KMS-11 (cell line): Measurements from ENCODE around the gene CCL4.

Source experiments
- H2AFZ ChIP-seq: fragments of 200-600 bp; sonication (generic); 2 replicates; pipeline ENCODE4 v1.6.1; 2016; ENCODE audit warnings: antibody characterized with exemption, mixed run types, low read depth
- H3K27ac ChIP-seq: fragments of 200-600 bp; sonication (generic); 2 replicates; pipeline ENCODE4 v1.6.1; 2016; ENCODE audit warnings: mild to moderate bottlenecking, mixed run types
- H3K27me3 ChIP-seq: fragments of 200-600 bp; sonication (generic); 2 replicates; pipeline ENCODE4 v1.6.1; 2017; ENCODE audit warnings: mild to moderate bottlenecking, low read depth, mixed run types, moderate library complexity; ENCODE audit not compliant: insufficient read depth
- H3K36me3 ChIP-seq: fragments of 200-600 bp; sonication (generic); 2 replicates; pipeline ENCODE4 v1.6.1; 2017; ENCODE audit warnings: mild to moderate bottlenecking, mixed run types; ENCODE audit not compliant: insufficient read depth
- H3K4me1 ChIP-seq: fragments of 200-600 bp; sonication (generic); 2 replicates; pipeline ENCODE4 v1.6.1; 2016; ENCODE audit warnings: mild to moderate bottlenecking, low read depth, mixed run types; ENCODE audit not compliant: poor library complexity, severe bottlenecking
- H3K4me2 ChIP-seq: fragments of 200-600 bp; sonication (generic); 2 replicates; pipeline ENCODE4 v1.7.0; 2016; ENCODE audit warnings: mild to moderate bottlenecking, mixed run types
- H3K4me3 ChIP-seq: fragments of 200-600 bp; sonication (generic); IDR thresholded peaks from 2 replicates; pipeline ENCODE4 v1.6.1; 2017; ENCODE audit warnings: low read depth, low read length, mixed read lengths; ENCODE audit not compliant: insufficient read depth
- H3K79me2 ChIP-seq: fragments of 200-600 bp; sonication (generic); 2 replicates; pipeline ENCODE4 v1.6.1; 2016; ENCODE audit warnings: low read depth, mixed run types; ENCODE audit not compliant: insufficient read depth
- H3K9ac ChIP-seq: fragments of 200-600 bp; sonication (generic); 2 replicates; pipeline ENCODE4 v1.6.1; 2016; ENCODE audit warnings: mild to moderate bottlenecking, mixed run types
- H4K20me1 ChIP-seq: fragments of 200-600 bp; sonication (generic); 2 replicates; pipeline ENCODE4 v1.6.1; 2016; ENCODE audit warnings: mild to moderate bottlenecking, mixed run types; ENCODE audit not compliant: insufficient read depth
- CTCF ChIP-seq: fragments of 200-600 bp; sonication (generic); conservative IDR thresholded peaks from 2 replicates; pipeline ENCODE4 v1.6.1; 2017; ENCODE audit warnings: low read depth, mild to moderate bottlenecking, antibody characterized with exemption, low read length, moderate library complexity, mixed read lengths

The CCL4 gene

DNA sequence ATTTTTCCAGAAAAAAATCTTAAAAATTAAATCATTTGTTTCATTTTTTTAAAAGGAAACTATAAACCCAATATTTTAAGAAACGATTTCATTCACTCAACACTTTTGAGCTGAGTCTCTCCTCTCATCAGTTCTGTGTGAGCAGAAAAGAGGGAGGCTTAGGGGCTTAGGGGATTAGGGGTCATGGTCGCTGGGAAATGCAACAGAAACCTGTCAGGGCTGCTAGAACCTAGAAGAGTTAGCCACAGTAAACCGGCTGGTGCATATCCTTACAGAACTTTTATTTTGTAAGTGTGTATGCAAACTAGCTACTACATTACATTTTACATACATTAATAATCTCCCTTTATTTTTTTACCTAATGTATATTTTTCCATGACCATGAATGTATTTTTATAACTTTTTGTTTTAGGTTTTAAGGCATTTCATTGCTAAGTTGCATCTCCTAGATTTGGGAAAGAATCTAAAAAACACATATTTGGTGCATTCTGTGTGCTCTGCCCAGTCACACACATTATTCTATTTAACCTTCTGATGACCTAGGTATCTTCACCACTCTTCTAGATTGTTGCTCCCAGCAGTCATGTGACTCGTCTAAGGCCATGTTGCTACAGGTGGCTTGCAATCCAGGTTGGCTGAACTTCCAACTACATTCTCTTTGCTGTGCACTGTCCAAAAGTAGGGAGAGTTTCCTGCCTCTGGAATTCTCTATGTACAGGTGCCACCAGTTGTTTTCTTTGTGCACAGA lies 48.4 kb downstream of the CCL4 start:
- no peak overlapping the region for H3K4me3 ChIP-seq
- no peaks in the 10 kb centered on the region for H3K27me3 ChIP-seq
- no peaks in the 10 kb centered on the region for H3K79me2 ChIP-seq
- H3K9ac ChIP-seq: no peak overlapping the region
- H3K36me3 ChIP-seq: no peaks in the 10 kb centered on the region
- TF ChIP-seq CTCF: no peak
- no peak overlapping the region for H3K27ac ChIP-seq
- peaks cover 12% of the 10 kb centered on the region for H3K4me1 ChIP-seq
- no peaks in the 10 kb centered on the region for H4K20me1 ChIP-seq
- H2AFZ ChIP-seq: no peak overlapping the region
- no peak overlapping the region for H3K4me2 ChIP-seq

GRCh38 chr17:36152639-36153120 lies 49.1 kb downstream of the CCL4 start:
- no peaks in the 10 kb centered on the region for H4K20me1 ChIP-seq
- no peak overlapping the region for H3K9ac ChIP-seq
- H3K4me3 ChIP-seq: no peak overlapping the region
- H2AFZ ChIP-seq: no peak overlapping the region
- H3K36me3 ChIP-seq: no peaks in the 10 kb centered on the region
- H3K27ac ChIP-seq: no peak overlapping the region
- peaks cover 12% of the 10 kb centered on the region for H3K4me1 ChIP-seq
- H3K27me3 ChIP-seq: no peaks in the 10 kb centered on the region
- no peaks in the 10 kb centered on the region for H3K79me2 ChIP-seq
- TF ChIP-seq CTCF: no peak
- H3K4me2 ChIP-seq: no peak overlapping the region

DNA sequence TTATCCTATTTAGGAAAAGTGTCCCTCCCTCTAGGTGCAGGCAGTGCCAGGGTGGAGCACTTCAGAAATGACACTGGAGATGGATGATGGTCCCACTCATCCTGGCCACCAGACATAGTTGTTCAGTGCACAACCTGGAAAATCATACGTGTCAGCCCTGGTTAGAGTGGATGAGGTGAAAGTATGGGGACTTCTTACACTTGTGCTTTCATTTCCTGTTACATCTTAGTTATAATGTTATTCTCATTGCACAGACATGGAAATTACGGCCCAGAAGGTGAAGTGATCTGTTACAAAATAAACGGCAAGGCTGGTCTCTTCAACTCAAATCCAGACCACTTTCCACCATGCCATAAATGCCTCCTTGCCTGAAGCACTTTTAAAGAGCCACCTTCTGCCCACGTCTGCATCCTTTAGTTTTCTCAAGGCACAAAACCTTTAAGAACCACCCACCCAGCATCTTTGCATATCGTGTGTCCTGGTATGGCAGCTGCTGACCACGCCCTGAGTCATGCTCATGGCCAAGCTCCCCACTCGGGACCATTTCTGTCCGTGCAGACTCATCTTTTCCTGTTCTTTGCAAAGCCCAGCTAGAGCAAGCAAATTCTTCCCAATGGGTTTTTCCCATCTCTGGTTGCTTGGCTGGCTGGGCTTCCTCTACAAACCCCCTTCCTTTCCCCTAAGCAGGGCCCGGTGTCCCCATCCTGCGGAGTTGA lies 50.4 kb downstream of the CCL4 start:
- Histone ChIP-seq H3K4me1 (peaks cover 2% of the 10 kb centered on the region), H4K20me1 (no peaks in the 10 kb centered on the region), H3K4me3 (no peak overlapping the region), H3K27me3 (no peaks in the 10 kb centered on the region), H3K79me2 (no peaks in the 10 kb centered on the region), H3K27ac (no peak overlapping the region), H3K36me3 (no peaks in the 10 kb centered on the region), H2AFZ (no peak overlapping the region), H3K4me2 (no peak overlapping the region), H3K9ac (no peak overlapping the region)
- TF ChIP-seq CTCF: no peak
